Measurements from ENCODE around the gene LCN10.

DNA sequence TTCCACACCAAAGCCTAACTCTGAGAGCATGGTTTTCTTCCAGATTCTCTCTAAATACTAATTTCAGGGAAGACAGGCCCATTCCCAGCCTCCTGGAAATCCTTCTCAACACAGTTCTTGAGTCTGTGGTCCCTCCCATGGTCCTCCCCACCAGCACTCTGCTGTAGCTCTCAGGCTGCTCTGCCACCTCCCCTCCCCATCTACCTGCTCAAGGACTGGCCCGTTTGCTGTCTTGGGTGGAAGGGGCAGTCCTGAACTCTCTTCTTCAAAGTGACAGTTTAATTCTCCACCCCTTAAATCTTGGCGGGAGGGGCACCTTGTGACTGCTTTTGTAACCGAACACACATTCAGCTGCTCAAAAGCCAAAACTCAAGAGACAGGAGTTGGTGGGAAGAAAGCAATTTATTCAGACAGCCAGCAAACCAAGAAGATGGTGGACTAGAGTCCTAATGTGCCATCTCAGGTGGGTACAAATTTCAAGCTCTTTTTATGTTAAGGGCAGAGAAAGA lies 29.2 kb upstream of the LCN10 start:
- TF ChIP-seq POLR2AphosphoS5 (IDR thresholded peaks at IDR 0.05; ENCODE audit: low read depth) (no peak), CTCF (IDR thresholded peaks at IDR 0.05; ENCODE audit: insufficient read depth, low read length) (no peak), GABPA (IDR thresholded peaks at IDR 0.05; ENCODE audit: low read depth) (no peak)
- TF ChIP-seq, protein P1, sequence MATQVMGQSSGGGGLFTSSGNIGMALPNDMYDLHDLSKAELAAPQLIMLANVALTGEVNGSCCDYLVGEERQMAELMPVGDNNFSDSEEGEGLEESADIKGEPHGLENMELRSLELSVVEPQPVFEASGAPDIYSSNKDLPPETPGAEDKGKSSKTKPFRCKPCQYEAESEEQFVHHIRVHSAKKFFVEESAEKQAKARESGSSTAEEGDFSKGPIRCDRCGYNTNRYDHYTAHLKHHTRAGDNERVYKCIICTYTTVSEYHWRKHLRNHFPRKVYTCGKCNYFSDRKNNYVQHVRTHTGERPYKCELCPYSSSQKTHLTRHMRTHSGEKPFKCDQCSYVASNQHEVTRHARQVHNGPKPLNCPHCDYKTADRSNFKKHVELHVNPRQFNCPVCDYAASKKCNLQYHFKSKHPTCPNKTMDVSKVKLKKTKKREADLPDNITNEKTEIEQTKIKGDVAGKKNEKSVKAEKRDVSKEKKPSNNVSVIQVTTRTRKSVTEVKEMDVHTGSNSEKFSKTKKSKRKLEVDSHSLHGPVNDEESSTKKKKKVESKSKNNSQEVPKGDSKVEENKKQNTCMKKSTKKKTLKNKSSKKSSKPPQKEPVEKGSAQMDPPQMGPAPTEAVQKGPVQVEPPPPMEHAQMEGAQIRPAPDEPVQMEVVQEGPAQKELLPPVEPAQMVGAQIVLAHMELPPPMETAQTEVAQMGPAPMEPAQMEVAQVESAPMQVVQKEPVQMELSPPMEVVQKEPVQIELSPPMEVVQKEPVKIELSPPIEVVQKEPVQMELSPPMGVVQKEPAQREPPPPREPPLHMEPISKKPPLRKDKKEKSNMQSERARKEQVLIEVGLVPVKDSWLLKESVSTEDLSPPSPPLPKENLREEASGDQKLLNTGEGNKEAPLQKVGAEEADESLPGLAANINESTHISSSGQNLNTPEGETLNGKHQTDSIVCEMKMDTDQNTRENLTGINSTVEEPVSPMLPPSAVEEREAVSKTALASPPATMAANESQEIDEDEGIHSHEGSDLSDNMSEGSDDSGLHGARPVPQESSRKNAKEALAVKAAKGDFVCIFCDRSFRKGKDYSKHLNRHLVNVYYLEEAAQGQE (IDR thresholded peaks at IDR 0.05; ENCODE audit: insufficient replicate concordance, low read depth), result no peak
